GM04503 (cell line): ENCODE data around the gene AKT3.
"Not testable (repeated sequence)": the region's sequence is repeated elsewhere in the genome, so short reads cannot be mapped to it uniquely, and the experiment has no call there.

ENCODE experiments used
- DNase-seq: peaks from one replicate; pipeline ENCODE4 v3.0.0-alpha.2; 2012; ENCODE audit warnings: low read depth

Gene AKT3

DNA sequence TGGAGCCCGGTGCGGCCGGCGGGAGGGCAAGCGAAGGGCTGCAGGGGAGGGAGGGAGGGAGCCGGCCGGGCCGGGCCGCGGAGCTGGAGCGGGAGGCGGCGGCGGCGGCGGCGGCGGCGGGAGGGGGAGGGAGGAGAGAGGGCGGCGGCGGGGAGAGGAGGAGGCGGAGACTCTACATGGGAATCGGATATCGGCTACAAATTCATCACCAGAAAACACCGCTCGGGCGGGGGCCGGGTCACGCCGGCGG lies at the start of gene AKT3:
AKT3 (minus strand) TSS at position 42 of the 250 bp plus-strand sequence. CDS start 7,073 bp downstream, outside the sequence.
- no peak for DNase-seq

DNA sequence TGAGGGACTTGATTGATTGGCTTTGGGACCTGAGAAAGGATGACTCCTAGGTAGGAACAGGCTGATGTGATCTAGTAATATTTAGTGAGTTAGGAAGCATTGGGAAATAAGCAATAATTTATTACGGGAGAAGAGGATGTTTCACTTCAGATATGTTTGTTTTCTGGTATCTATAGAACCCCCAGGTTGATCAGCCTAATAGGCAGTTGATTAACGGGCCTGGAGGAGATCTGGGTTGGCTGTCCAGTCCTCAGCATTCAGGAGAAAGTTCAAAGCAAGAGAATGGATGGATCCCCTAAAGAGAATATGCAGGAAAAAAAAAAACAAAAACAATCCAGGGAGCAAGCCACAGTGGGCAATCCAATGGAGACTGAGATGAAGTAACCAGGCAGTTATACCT lies 48.2 kb upstream of the AKT3 start:
- no peak for DNase-seq

DNA sequence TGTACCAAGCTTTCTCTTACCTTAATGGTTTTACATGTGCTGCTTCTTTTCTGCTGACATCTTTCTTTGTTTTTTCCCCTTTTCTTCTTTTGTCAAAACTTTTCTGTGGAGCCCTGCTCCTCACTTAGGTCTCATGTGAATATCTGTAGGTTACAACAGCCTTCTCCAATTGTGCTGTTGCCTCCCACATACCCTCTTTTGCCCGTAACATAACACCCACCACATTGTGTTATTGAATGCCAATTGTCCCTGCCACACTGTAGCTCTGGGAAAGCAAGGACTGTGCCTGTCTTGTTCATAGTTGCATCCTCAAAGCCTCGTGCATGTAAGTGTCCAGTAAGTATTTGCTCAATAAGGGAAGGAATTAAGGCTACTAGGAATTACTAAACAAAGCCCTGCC lies 46.3 kb upstream of the AKT3 start:
- DNase-seq: no peak

DNA sequence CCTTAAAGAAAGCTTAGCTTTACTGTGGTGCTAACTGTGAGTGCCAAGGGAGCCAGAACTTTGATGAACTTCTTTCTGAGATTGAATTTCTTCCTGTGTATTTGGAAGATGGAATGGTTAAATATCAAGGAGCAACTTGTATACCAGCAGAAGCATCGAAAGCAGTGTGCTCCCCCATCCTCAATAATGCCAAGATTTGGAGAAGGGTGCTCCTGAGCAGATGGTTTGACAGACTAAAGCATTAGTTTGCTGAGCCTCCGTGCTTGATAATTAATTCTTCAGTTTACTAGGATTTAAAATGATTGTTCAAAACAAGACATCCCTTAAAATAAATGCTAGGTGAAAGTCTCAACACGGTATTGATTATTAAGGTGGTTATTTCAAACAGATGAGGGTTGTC lies 42.4 kb upstream of the AKT3 start:
- DNase-seq: no peak

DNA sequence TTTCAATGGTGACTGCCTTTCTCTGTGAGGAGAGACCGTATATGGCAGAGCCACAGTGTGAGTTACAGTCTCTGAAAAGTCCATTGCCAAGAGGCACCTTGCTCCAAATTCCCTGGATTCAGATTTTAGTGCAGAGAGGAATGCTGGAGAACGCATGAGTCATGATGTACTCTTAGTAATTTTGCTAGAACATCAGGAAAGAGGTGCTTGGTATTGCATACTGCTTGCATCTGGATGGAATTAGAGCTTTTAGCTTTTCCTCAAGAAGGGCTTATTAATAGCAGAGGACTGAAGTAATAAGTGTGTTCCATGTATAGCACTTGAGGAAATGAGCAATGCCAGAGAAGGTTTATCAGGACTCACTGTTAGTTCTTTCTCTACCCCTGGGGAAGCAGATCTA lies 40.5 kb upstream of the AKT3 start:
- DNase-seq: peak; percentile 63

DNA sequence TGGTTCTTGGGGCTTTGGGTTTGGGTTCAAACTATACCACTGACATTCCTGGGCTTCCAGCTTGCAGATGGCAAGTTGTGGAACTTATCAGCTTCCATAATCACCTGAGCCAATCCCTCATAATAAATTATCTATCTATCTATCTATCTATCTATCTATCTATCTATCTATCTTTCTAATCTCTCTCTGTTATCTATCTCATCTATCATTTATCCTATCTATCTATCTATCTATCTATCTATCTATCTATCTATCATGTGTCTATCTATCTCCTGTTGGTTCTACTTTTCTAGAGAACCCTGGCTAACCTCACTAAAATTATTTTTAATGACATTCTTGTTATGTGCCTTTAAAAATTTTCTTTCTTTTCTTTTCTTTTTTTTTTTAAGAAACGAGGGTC lies 35.8 kb upstream of the AKT3 start:
- no peak for DNase-seq

DNA sequence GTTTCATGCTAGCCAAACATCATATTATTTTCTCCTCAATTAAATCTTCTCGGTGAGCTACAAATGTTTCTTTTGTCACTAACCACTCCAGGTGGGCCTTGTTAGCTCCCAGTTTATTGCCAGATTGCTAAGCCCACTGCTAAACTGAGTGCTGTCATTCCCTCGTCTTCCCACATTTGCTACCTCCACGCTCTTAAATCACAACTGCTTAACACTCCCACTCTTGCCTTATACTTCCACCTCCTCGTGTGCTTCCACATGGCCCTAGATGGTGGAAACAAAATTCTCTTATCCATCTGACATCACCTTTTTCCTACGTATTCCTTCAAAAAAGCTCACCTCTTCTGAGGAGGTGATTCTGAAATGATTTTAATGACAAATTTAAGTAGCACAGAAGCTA lies 34.6 kb upstream of the AKT3 start:
- DNase-seq: no peak

DNA sequence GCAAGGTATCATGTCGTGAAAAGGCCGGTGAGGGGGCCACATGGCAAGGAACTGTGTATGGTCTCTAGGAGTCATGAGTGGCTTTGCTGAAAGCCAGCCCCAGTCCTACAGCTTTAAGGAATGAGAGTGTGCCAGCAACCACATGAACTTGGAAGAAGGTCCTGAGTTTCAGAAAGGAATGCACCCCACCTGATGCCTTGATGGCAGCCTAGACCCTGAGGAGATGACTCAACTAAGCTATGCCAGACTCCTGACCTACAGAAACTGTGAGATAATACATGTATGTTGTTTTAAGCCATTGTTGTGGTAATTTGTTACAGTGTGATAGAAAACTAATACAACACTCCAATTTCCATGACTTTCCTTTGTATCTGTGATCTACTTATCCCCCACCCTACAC lies 33.5 kb upstream of the AKT3 start:
- peak; percentile 21 for DNase-seq

DNA sequence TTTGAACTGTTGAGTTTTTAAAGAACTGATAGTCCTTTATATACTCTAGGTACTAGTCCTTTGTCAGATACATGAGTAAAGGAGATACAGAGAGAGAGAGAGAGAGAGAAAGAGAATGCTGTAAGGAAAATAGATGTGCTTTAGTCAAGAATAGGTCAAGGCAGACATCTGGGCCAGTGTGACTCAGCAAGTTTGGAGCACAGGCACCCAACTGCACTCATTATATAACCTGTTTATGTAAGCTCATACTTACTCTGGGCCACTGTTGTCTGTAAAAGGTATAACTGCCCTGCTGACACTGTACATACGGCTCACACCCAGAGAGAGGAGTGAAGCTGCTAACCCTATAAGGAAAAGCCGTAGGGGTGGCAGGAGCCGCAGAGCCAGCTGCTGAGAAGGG lies 32.2 kb upstream of the AKT3 start:
- peak; percentile 15 for DNase-seq

DNA sequence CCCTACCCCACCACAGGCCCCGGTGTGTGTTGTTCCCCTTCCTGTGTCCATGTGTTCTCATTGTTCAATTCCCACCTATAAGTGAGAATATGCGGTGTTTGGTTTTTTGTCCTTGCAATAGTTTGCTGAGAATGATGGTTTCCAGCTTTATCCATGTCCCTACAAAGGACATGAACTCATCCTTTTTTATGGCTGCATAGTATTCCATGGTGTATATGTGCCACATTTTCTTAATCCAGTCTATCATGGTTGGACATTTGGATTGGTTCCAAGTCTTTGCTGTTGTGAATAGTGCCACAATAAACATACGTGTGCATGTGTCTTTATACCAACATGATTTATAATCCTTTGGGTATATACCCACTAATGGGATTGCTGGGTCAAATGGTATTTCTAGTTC lies 27.0 kb upstream of the AKT3 start:
- DNase-seq: not testable (repeated sequence)

DNA sequence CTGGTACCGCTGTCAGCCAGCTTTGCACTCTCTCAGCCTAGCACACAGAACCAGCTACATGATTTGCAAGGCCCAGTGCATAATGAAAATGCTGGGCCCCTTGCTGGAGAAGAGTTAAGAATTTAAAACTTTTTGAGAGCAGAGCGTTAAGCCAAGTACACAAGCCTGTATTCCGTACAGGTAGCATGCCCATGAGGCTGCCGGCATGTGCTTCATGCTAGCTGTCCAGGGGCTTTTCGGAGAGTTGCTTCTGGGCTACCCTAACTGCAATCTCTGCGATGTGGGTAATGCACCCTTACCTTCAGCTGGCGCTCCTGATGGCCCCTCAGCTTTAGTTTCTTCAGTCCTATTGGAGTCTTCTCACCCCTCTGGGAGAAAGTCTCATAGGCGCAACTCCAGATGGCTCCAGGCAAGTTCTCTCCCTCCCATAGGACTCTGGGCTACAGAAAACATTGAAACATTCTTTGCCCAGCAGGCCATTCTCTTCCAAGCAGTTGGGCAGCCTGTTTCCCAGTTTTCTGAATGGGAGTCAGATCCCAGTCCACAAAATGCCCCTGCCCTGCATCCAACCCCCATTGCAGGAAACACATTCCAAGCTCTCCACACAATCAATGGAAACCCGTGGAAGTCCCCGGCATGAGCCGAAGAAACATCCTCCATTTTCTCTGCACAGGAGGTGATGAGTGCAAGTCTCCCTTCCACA lies 5.7 kb upstream of the AKT3 start:
- DNase-seq: no peak

DNA sequence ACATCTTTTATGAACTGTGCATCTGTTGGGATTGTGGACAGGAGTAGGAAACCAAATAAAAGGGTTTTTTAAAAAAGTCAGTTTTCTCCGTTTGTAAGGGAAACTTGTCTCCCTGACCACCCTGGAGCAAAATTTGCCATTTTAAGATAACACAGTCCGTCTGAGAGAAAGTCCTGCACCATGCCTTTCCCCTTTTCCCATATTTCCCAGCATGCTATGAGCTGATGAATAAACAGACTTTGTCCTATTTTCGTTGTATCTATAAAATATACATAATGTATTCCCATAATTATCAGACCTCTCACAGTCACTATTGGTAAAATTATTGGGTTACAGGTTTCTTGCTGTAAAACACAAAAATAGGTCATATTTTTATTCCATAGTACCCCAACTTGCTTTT lies 1.7 kb upstream of the AKT3 start:
- DNase-seq: no peak

DNA sequence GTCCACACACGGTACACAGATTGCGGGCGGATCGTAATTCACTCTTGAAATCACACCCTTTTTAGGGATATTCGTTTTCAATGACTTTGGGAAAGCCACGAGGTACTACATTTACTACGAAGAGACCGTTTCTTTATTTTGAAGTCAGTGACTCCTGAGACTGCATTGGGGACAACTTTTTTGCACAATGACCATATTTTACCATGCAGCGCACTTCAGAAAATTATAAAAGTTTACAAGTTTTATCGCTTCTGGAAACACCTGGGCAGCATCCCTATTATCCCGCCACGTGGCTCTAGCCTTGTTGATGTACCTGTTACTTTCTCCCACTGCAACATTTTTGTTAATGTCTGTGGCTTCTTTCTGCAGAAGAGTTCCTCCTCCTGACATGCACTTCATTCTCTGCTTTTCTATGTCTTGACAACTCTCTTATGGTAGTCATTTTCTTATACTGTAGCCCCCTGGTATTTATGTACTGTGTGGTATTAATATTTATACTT lies 1.3 kb upstream of the AKT3 start:
- no peak for DNase-seq

DNA sequence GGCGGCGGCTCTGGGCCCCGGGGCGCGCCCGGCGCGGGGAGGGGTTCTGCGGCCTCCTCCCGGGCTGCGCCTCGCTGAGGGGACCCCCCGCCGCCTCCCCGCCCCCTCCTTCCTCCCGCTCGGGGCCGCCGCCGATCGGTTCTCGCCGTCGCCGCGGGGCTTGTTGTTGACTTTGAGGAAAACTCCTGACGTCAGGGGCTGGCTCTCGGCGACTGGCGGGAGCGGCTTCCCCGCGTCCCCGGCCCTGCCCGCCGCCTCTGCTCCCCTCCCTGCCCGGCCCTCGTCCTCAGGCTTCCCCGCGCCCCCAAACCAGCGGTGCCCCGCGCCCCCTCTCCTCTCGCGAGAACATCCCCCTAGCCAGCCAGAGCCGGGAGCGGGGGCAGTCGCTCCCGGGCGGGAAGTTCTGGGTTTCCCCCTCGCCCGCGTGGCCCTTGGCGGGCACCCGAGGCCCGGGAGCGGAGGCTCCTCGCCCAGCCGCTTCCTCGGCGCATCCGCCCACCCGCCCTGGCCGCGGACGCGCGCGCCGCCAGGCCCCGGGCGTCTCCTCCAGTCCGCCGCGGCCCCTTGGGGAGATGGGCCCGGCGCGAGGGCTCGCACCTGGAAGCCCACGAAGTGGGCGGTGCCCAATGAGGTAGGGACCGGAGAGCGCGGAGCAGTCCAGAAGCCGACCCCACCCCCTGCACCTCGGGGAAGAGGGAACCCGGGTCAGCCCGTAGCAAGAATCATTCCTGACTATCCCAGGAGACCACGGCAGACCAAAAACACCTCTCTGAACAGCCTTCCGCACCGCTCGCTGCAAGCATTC lies 611 bp upstream of the AKT3 start:
- DNase-seq: no peak

DNA sequence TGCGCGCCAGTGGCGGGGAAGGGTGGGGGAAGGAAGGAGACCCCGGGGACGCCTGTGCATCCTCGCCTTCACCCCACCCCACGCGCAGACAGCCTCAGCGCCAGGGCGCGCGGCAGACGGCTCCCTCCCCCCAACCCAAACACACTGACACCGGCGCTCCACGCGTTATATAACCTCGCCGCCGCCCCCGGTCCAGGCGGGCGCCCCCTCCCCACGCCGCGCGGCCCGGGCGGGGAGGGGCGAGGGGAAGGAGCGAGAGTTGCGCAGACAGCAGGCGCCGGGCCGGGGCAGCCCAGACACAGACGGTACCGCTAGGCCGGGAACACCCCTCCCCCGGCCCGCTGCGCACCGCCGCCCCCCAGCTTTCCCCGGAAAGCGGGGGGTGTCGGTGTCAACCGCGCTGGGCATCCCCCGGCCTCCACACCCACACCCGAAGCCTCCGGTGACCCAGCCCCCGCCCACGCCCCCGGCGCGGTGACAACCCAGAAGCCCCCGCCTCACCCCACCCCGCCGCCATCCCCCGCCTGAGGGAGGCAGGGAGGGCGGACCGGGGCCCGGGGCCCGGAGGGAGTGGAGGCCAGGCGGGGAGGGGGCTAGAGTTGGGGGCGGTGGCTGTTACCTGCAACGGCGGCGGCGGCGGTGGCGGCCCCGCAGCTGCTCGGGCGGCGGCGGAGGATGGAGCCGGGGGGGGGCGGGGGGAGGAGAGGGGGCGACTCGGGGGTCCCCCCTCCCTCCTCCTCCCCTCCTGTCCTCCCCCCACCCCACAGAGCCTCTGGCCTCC lies 432 bp downstream of the AKT3 start:
- no peak for DNase-seq

DNA sequence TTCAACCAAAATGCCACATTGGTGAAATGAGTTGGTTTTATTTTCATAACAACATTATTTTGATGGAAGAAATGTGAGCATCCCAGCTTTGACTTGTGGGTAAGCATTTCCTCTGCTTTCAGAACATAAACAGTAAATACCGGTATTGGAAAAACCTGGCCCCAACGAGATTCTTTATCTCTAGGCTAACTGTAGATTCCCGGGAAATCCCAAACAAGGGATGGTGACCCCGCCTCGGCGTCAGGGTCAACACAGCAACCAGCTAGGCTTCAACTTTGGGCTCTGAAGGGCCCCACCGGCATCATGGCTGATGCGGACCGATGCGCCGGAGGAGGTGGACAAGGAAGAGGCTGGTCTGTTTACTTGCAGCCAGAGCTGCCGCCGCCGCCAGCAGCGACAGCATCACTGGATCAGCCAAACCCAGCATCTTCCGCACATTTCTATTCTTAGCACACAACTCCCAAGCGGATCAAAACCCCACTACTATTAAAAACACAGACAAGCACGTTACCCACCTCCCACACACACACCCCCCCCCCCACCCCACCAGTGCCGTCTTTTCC lies 1.1 kb downstream of the AKT3 start:
- no peak for DNase-seq

DNA sequence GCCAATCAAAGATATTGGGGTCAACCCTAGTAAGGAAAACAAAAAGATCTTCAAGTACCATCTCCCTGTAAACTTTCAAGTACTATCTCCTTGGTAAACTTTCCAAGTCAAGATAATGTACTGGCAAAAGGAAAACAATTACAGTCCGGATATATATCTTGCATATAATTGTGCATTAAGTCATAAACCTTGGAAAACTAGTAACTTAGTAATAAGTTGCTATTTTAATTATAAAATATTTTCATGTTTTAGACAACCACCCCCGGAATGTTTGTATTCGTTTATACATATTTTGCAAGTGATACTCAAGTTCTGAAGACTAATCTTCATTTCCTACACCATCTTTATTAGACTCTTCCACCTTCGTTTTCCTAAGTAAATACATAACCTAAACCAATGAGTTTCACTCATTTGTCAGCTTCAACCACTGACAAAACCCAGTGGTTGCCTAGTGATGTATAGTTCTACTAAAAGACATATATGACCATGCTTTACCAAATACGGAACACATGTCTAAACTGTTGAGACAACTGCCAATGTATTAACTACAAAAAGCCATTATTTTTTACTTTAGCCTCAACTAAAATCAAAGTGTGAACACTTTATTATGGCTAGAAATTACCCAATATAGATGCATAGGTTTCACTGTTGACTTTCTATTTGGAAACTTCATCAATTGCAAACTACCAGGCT lies 1.7 kb downstream of the AKT3 start:
- DNase-seq: no peak

DNA sequence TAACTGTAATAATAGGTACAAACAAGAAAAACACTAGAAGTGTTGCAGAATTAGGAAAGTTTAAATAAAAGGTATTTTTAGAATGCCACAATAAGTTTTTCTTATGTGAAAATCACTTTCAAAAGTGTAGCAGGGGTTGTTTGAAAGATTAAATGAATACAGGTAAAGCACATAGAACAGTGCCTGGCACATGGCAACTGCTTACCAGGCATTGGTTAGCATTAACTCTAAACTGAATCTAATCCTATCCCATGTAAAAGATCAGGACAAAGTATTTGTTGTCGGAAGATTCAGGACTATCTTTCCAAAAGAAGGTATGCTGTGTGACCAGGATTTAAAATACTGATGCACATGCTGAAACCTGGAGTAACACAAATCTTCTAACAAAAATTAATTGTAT lies 3.3 kb downstream of the AKT3 start:
- DNase-seq: no peak

DNA sequence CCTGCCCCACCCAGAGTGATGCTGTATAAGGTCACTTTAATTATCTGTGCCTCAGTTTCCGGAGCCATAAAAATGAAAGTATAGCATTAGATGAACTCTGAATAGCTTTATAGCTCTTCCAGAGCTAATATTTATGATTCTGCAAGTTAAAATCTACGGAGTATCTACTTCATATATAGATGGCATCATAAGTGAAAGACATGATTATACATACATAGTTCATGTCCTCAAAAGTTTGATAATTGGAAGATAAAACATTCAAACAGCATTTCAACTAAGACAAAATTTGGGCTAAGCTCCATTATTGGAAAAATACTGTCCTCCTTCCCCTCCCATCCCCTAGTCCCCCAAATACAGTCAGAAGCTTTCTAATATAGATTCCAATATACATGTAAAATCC lies 4.2 kb downstream of the AKT3 start:
- no peak for DNase-seq

DNA sequence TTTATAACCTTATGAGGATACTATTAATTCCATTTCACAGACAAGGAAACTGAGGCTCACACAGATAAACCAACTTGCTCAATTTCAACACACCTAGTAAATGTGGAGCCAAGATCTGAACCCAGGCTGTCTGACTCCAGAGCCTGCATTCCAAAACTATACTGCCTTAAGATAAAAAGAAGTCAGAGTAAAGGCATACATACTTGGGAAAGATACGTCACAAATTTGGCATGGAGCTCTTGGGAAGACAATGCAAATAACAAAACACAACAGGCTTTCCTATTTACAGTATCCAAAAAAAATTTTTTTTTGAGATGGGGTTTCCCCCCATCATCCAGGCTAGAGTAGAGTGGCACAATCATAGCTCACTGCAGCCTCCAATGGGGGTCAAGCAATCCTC lies 5.9 kb downstream of the AKT3 start:
- DNase-seq: no peak

DNA sequence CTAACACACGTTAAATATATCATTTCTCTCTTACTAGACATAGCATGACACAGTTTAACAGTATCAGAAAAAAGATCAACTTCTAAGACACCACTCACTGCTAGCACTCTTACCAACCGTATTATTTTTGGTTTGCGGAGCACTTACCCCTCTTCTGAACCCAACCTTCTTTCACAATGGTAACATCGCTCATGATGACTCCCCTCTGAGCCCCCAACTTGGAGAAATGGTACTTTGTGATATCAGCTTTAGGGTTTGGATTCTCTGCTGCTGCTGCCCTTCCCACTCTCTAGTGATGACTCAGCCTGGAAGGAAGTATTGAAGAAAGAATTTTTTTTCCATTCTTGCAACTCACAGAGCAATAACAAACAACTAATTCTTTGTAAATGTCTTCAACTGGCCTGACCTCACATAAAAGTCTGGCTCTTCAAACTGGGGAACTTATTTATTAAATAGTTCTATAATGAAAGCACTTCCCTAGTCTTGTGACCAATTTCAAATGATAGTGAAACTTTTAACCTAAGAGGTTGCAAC lies 7.0 kb downstream of the AKT3 start:
- peak; percentile 74 for DNase-seq

DNA sequence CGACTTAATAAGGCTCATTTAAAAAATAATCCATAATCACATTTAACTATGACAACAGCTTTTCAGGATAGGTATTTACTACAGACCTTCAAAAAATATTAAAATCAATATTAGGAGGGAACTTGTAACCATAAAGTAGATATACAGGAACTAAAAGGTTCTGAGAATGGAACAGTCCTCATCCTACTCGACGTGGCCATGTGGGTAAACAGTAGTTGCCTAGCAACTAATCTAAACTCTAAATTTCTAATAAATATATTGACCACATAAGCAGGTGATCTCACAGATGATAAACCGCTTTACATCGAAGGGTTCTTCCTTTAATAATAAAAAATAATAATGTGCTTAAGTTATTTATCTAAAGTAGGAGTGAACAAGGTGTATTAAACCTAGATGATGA lies 7.9 kb downstream of the AKT3 start:
- no peak for DNase-seq
